T-cell (primary cell): ENCODE data around the gene OPN5. TPM values are rescaled to one million over a fixed set of nuclear protein-coding genes. Genes with fewer than 3 reads are reported as not detected.
A peak's percentile ranks its signal among the peaks of the same experiment; 100 is the strongest.

Source experiments
- ATAC-seq, 4 experiments: fragments of 200-7000 bp in 3 of 4; fragments of 150-1000 bp in 1 of 4; cut with Tn5 transposase; replicated peaks in 1 of 4; 1 replicate in 3 of 4; 2 replicates in 1 of 4; pipeline ENCODE4 v1.10.0; 2021; ENCODE audit warnings: moderate library complexity in 3 of 4, mild to moderate bottlenecking in 2 of 4, moderate number of reproducible peaks in 1 of 4
- CTCF ChIA-PET, 2 donors: fragments of 300-600 bp; sonication (Branson Sonifier 250); formaldehyde crosslinking; loops; one replicate each; lab custom pipeline; 2022; ENCODE audit warnings: antibody characterized with exemption in 2 of 2; lab: Charles Lee
- POLR2A ChIA-PET, 2 donors: fragments of 300-600 bp; sonication (Branson Sonifier 250); formaldehyde crosslinking; loops; one replicate each; lab custom pipeline; 2022; ENCODE audit warnings: antibody characterized with exemption in 2 of 2; lab: Charles Lee
- DNase-seq, 35 experiments: peaks; one replicate each; pipeline versions ENCODE4 v3.0.0 to v3.0.0-alpha.2; 2013 to 2023
- H3K27ac ChIP-seq: one replicate; pipeline ENCODE4 v1.5.1; 2013; ENCODE audit warnings: low read length
- H3K27me3 ChIP-seq, 2 experiments: replicated peaks in 1 of 2; 1 replicate in 1 of 2; 2 replicates in 1 of 2; pipeline versions ENCODE4 v1.6.1 to v1.7.0; 2013; ENCODE audit warnings: low read length in 1 of 2, mixed read lengths in 1 of 2; ENCODE audit not compliant: control insufficient read depth in 2 of 2, insufficient read depth in 2 of 2; ENCODE audit errors: extremely low read depth in 1 of 2
- H3K36me3 ChIP-seq, 2 donors: 1 replicate in 1 of 2; 2 replicates in 1 of 2; pipeline versions ENCODE4 v1.6.1 to v1.7.0; 2013; ENCODE audit warnings: low read length in 1 of 2; ENCODE audit not compliant: control insufficient read depth in 2 of 2, insufficient read depth in 1 of 2; ENCODE audit errors: extremely low read depth in 1 of 2
- H3K4me1 ChIP-seq, 2 experiments: 1 replicate in 1 of 2; 2 replicates in 1 of 2; pipeline versions ENCODE4 v1.6.1 to v1.7.0; 2013; ENCODE audit warnings: low read length in 2 of 2, mixed read lengths in 1 of 2; ENCODE audit not compliant: insufficient read depth in 2 of 2, control insufficient read depth in 1 of 2; ENCODE audit errors: extremely low read depth in 1 of 2
- H3K4me3 ChIP-seq, 2 donors: 1 replicate in 1 of 2; 2 replicates in 1 of 2; pipeline versions ENCODE4 v1.5.1 to v1.7.0; 2013; ENCODE audit warnings: mild to moderate bottlenecking in 2 of 2, low read length in 1 of 2, moderate library complexity in 1 of 2; ENCODE audit not compliant: control insufficient read depth in 1 of 2; ENCODE audit errors: extremely low read depth in 1 of 2
- H3K9me3 ChIP-seq: 2 replicates; pipeline ENCODE4 v1.7.0; 2013
- H3K27ac Mint-ChIP-seq, 2 donors: one replicate each; pipeline ENCODE4 v1.8.0; 2020 to 2021; ENCODE audit warnings: mild to moderate bottlenecking in 2 of 2, mixed read lengths in 2 of 2
- H3K27me3 Mint-ChIP-seq, 2 donors: one replicate each; pipeline ENCODE4 v1.8.0; 2021 to 2022; ENCODE audit warnings: mixed read lengths in 2 of 2
- H3K36me3 Mint-ChIP-seq: one replicate; pipeline ENCODE4 v1.8.0; 2021; ENCODE audit warnings: mixed read lengths
- H3K4me1 Mint-ChIP-seq, 3 donors: one replicate each; pipeline ENCODE4 v1.8.0; 2020 to 2022; ENCODE audit warnings: mixed read lengths in 3 of 3, mild to moderate bottlenecking in 1 of 3
- H3K4me3 Mint-ChIP-seq, 3 donors: one replicate each; pipeline ENCODE4 v1.8.0; 2020 to 2022; ENCODE audit warnings: mild to moderate bottlenecking in 3 of 3, mixed read lengths in 3 of 3, moderate library complexity in 3 of 3
- H3K9me3 Mint-ChIP-seq, 3 donors: one replicate each; pipeline ENCODE4 v1.8.0; 2020 to 2022; ENCODE audit warnings: mixed read lengths in 3 of 3
- WGBS: methylation state at CpG from one replicate; pipeline ENCODE4 v1.1.5; 2013; ENCODE audit warnings: missing lambda C conversion rate; ENCODE audit not compliant: insufficient coverage; 5-methylcytosine and 5-hydroxymethylcytosine counted together
- total RNA-seq, 35 experiments: library from RNA in 6 of 35; stranded (reverse) in 6 of 35; fragments of 120-200 nt in 1 of 35; gene quantifications; one replicate each; pipeline versions ENCODE4 v1.2.1 to v1.2.4 and lab custom pipeline; 2013 to 2026

OPN5 gene, protein sequence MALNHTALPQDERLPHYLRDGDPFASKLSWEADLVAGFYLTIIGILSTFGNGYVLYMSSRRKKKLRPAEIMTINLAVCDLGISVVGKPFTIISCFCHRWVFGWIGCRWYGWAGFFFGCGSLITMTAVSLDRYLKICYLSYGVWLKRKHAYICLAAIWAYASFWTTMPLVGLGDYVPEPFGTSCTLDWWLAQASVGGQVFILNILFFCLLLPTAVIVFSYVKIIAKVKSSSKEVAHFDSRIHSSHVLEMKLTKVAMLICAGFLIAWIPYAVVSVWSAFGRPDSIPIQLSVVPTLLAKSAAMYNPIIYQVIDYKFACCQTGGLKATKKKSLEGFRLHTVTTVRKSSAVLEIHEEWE
- total RNA-seq (not detected), total RNA-seq (lab: John Stamatoyannopoulos, UW) (0 to 0.04 (median 0) reads per million in 29 experiments)
- total RNA-seq (2013): not detected

DNA sequence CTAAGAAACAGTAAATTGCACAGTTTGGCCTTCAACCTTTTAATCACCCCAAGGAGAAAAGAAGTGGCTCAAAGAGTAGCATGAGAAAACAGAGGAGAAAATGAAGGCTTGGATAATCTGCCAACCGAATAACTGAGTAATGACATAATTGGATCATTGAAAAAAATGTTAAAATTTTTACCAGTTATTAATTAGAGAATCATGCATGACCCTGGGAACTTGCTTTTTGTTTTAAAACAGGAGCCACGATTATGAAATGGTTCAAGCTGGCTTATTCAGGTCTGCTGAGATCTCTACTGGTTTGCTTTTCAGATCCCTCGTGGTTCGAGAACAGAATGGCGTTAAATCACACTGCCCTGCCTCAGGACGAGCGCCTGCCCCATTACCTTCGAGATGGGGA lies at the start of gene OPN5:
Gene OPN5 (plus strand): TSS at position 301 of the 400 bp plus-strand sequence. CDS start 35 bp downstream, at position 336.
- Mint-ChIP-seq H3K4me1 (peaks cover 8% of the 10 kb centered on the region in 3 donors), H3K27ac (peak within 1 kb of the TSS in 1 of 2 donors; percentile 9), H3K36me3 (no peaks in the 10 kb centered on the region), H3K4me3 (no peak within 1 kb of the TSS), H3K27me3 (peaks cover 4 to 9% of the 10 kb centered on the region in 2 donors), H3K9me3 (no peaks in the 10 kb centered on the region)
- Histone ChIP-seq H3K4me1 (peaks cover 2 to 3% of the 10 kb centered on the region in 2 experiments), H3K27me3 (no peaks in the 10 kb centered on the region), H3K9me3 (no peaks in the 10 kb centered on the region), H3K4me3 (no peak within 1 kb of the TSS), H3K36me3 (no peaks in the 10 kb centered on the region), H3K27ac (no peak within 1 kb of the TSS)
- CTCF ChIA-PET: interaction anchor here (1.3 to 4.2 kb wide), 6 partner anchors 12 to 151 kb away, joined by 3 to 34 read pairs (median 4); no protein-coding TSS in a partner anchor
- ATAC-seq (no peak), DNase-seq (no peak)
- POLR2A ChIA-PET: no interaction called here
- WGBS: 73% methylated on average over 5 of the region's 8 CpGs

- H3K36me3 Mint-ChIP-seq: no peaks in the 10 kb centered on the region
- no peaks in the 10 kb centered on the region for H3K36me3 ChIP-seq
- no peaks in the 10 kb centered on the region for H3K9me3 Mint-ChIP-seq
- H3K27me3 ChIP-seq: peaks cover 0 to 2% of the 10 kb centered on the region in 2 experiments
- WGBS: 60% methylated on average over 1 of the region's 2 CpGs
- H3K4me3 Mint-ChIP-seq: no peak overlapping the region
- H3K9me3 ChIP-seq: no peaks in the 10 kb centered on the region
- no peak overlapping the region for H3K27ac ChIP-seq
- peaks cover 0 to 3% (median 2%) of the 10 kb centered on the region in 3 donors for H3K4me1 Mint-ChIP-seq
- H3K27ac Mint-ChIP-seq: no peak overlapping the region
- H3K4me1 ChIP-seq: no peaks in the 10 kb centered on the region
- no peak overlapping the region for H3K4me3 ChIP-seq
- DNase-seq (peak in 3 of 35 experiments; percentile 2 to 34 (median 3)), ATAC-seq (no peak)
- CTCF ChIA-PET: interaction anchor here (0.6 to 2.0 kb wide), 10 partner anchors 9 to 322 kb away, joined by 3 to 11 read pairs (median 4); no protein-coding TSS in a partner anchor
- POLR2A ChIA-PET: no interaction called here
- H3K27me3 Mint-ChIP-seq: peaks cover 0 to 2% of the 10 kb centered on the region in 2 donors
Observed at GRCh38 chr6:47733879-47734558, 47.8 kb upstream of the OPN5 start.

DNA sequence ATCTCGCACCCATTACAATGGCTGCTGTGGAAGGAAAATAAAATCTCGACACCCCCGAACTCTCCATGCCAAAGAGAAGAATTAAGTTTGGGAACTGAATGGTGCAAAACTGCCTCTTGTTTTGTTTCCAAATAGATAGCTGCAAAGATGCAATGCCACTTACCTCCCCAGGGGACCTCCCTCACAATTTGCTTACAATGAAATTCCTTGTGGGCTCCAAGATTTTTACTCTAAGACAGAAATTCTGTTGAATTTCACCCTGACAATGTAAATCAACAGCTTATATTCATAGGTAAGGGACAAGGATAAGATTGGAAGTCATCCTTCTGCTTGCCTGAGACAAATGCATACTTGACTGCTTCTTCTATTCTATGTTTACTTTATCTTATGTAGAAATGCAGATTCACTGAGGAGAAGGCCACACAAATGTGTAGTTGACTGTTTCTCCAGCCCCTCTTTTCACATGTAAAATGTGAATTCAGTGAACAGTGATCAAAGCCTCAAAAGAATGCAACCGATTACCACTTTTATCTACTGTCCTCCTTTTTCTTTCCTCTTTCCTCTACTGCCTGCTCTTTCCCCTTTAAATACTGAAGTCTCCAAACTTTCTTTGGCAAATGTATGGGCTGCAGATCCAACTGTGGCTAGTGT lies 46.9 kb upstream of the OPN5 start:
- ChIA-PET POLR2A (no interaction called here), CTCF (interaction anchor here (0.6 to 2.0 kb wide), 8 partner anchors 8 to 323 kb away, joined by 3 to 11 read pairs (median 4); no protein-coding TSS in a partner anchor)
- ATAC-seq (no peak), DNase-seq (no peak)
- Histone ChIP-seq H3K36me3 (no peaks in the 10 kb centered on the region), H3K4me1 (no peaks in the 10 kb centered on the region), H3K4me3 (no peak overlapping the region), H3K9me3 (no peaks in the 10 kb centered on the region), H3K27ac (no peak overlapping the region), H3K27me3 (peaks cover 0 to 2% of the 10 kb centered on the region in 2 experiments)
- Mint-ChIP-seq H3K4me3 (no peak overlapping the region), H3K9me3 (no peaks in the 10 kb centered on the region), H3K27ac (no peak overlapping the region), H3K4me1 (no peaks in the 10 kb centered on the region), H3K27me3 (peaks cover 0 to 2% of the 10 kb centered on the region in 2 donors), H3K36me3 (no peaks in the 10 kb centered on the region)
- 71% methylated on average over 1 of the region's 4 CpGs for WGBS

GRCh38 chr6:47736083-47736700 lies 45.6 kb upstream of the OPN5 start:
- Mint-ChIP-seq H3K4me3 (no peak overlapping the region), H3K36me3 (no peaks in the 10 kb centered on the region), H3K27me3 (peaks cover 0 to 2% of the 10 kb centered on the region in 2 donors), H3K27ac (no peak overlapping the region), H3K4me1 (no peaks in the 10 kb centered on the region), H3K9me3 (no peaks in the 10 kb centered on the region)
- ATAC-seq (no peak), DNase-seq (no peak)
- Histone ChIP-seq H3K27ac (no peak overlapping the region), H3K36me3 (no peaks in the 10 kb centered on the region), H3K4me3 (no peak overlapping the region), H3K4me1 (no peaks in the 10 kb centered on the region), H3K27me3 (peaks cover 0 to 2% of the 10 kb centered on the region in 2 experiments), H3K9me3 (no peaks in the 10 kb centered on the region)
- ChIA-PET CTCF (interaction anchor here in 1 of 2 donors (0.7 kb wide), 1 partner anchor 909 kb away, joined by 3 read pairs; no protein-coding TSS in a partner anchor), POLR2A (no interaction called here)
- 72% methylated on average over 4 of the region's 7 CpGs for WGBS

- Mint-ChIP-seq H3K36me3 (no peaks in the 10 kb centered on the region), H3K4me1 (no peaks in the 10 kb centered on the region), H3K27me3 (peaks cover 0 to 2% of the 10 kb centered on the region in 2 donors), H3K4me3 (no peak overlapping the region), H3K9me3 (no peaks in the 10 kb centered on the region), H3K27ac (no peak overlapping the region)
- POLR2A ChIA-PET: no interaction called here
- Histone ChIP-seq H3K27ac (no peak overlapping the region), H3K36me3 (no peaks in the 10 kb centered on the region), H3K4me3 (no peak overlapping the region), H3K4me1 (no peaks in the 10 kb centered on the region), H3K9me3 (no peaks in the 10 kb centered on the region), H3K27me3 (peaks cover 0 to 2% of the 10 kb centered on the region in 2 experiments)
- CTCF ChIA-PET: no interaction called here
- 92% methylated on average over 2 of the region's 2 CpGs for WGBS
- no peak for ATAC-seq
- no peak for DNase-seq
Observed at GRCh38 chr6:47737406-47737805, 44.4 kb upstream of the OPN5 start.

DNA sequence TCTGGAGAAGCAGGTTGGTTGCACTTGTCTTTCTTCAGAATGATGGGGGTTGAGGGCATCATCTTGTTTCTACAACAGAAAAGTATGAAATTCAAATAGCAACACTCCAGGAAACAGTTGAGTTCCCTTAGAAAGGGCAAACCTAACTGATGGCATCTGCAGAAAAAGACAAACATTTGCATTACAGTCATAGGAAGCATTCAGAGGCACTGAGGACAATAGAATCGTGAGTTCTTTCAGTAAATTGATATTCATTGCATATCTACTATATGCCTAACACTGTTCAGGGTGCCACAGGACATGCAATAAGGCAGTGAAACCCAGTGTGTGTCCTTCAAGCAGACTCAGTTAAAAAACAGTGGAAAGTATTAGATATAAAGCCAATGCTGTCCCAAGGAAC lies 41.1 kb upstream of the OPN5 start:
- no peaks in the 10 kb centered on the region for H3K36me3 ChIP-seq
- WGBS: 60% methylated on average over 1 of the region's 1 CpG
- no peaks in the 10 kb centered on the region for H3K36me3 Mint-ChIP-seq
- H3K4me3 Mint-ChIP-seq: no peak overlapping the region
- no peaks in the 10 kb centered on the region for H3K4me1 Mint-ChIP-seq
- H3K27ac ChIP-seq: no peak overlapping the region
- H3K9me3 Mint-ChIP-seq: no peaks in the 10 kb centered on the region
- H3K27me3 Mint-ChIP-seq: no peaks in the 10 kb centered on the region
- no peaks in the 10 kb centered on the region for H3K4me1 ChIP-seq
- no peak overlapping the region for H3K27ac Mint-ChIP-seq
- no peaks in the 10 kb centered on the region for H3K9me3 ChIP-seq
- peaks cover 0 to 2% of the 10 kb centered on the region in 2 experiments for H3K27me3 ChIP-seq
- no peak overlapping the region for H3K4me3 ChIP-seq
- ATAC-seq: no peak
- ChIA-PET POLR2A (no interaction called here), CTCF (no interaction called here)
- DNase-seq: no peak
